ENCODE results near the gene LPGAT1. TPM values are rescaled to one million over a fixed set of nuclear protein-coding genes. Genes with fewer than 3 reads are reported as not detected.
"Not testable (repeated sequence)": the region's sequence is repeated elsewhere in the genome, so short reads cannot be mapped to it uniquely, and the experiment has no call there.

Gene LPGAT1
- total RNA-seq, 1 experiment from 2014 or later, result 50.6 TPM

- no peak for TF ChIP-seq REST (IDR thresholded peaks at IDR 0.05; ENCODE audit: low read depth)
- no peak for TF ChIP-seq EZH2phosphoT487 (IDR thresholded peaks at IDR 0.05; ENCODE audit: borderline replicate concordance)
- TF ChIP-seq ZFX (IDR thresholded peaks at IDR 0.05), result no peak
Observed at GRCh38 chr1:211697356-211697755, 133.2 kb downstream of the LPGAT1 start (continued).

- no peak overlapping the region for H2AFZ ChIP-seq (ENCODE audit: low read depth, low read length, poor library complexity, severe bottlenecking)
- H4K20me1 ChIP-seq (ENCODE audit: insufficient read depth), result no peaks in the 10 kb centered on the region
- RAD21 ChIA-PET (ENCODE audit: low non-redundant PET in 1 of 2, low total read pairs in 2 of 2, uncharacterized antibody in 2 of 2, unreplicated experiment in 2 of 2), result no interaction called here
- TF ChIP-seq SIN3A (IDR thresholded peaks at IDR 0.05; ENCODE audit: low read depth) (no peak), RAD21 (IDR thresholded peaks at IDR 0.05; ENCODE audit: low read depth) (no peak), ATF3 (IDR thresholded peaks at IDR 0.05) (no peak), ZNF274 (IDR thresholded peaks at IDR 0.05; ENCODE audit: low read depth, low read length) (no peak), POLR2AphosphoS5 (IDR thresholded peaks at IDR 0.05; ENCODE audit: low read depth, low read length) (no peak), YY1 (IDR thresholded peaks at IDR 0.05; ENCODE audit: extremely low read depth, insufficient replicate concordance, low read depth, low read length) (no peak), CBX3 (IDR thresholded peaks at IDR 0.05; ENCODE audit: low read depth) (no peak), EGR1 (IDR thresholded peaks at IDR 0.05; ENCODE audit: low read depth) (no peak), SP1 (IDR thresholded peaks at IDR 0.05; ENCODE audit: low read depth) (no peak)
- H3K9me2 ChIP-seq (ENCODE audit: insufficient read depth), result no peaks in the 10 kb centered on the region
- H3K9me3 ChIP-seq (ENCODE audit: control insufficient read depth in 1 of 2, insufficient read depth in 1 of 2, low read depth in 1 of 2, low read length in 2 of 2), result no peaks in the 10 kb centered on the region
- no peak for DNase-seq (ENCODE audit: low read depth, low spot score)
- no peak overlapping the region for H3K27ac ChIP-seq (ENCODE audit: low read depth, low read length)
- no peak overlapping the region for H3K9ac ChIP-seq (ENCODE audit: low read length)
- no peak overlapping the region for H3K4me2 ChIP-seq (ENCODE audit: low read length)
- no peak overlapping the region for H3K4me3 ChIP-seq (replicated peaks in 1 of 2; ENCODE audit: low read depth in 1 of 2, low read length in 2 of 2)
- H3K4me1 ChIP-seq (ENCODE audit: control insufficient read depth in 1 of 2, insufficient read depth in 2 of 2, low read length in 2 of 2), result peaks cover 0 to 12% of the 10 kb centered on the region in 2 experiments; a peak in 2 of 4 replicates
- BruUV-seq (replicated peaks), result no TSS peak
- ATAC-seq, result no peak
- H3K36me3 ChIP-seq (ENCODE audit: control insufficient read depth in 1 of 2, insufficient read depth in 2 of 2, low read length in 2 of 2), result no peaks in the 10 kb centered on the region
- H3K27me3 ChIP-seq (ENCODE audit: insufficient read depth, low read length), result no peaks in the 10 kb centered on the region
- POLR2A ChIA-PET, result no interaction called here
- no peaks in the 10 kb centered on the region for H3K79me2 ChIP-seq (ENCODE audit: insufficient read depth, low read length)
- intact Hi-C loops (cut with micrococcal nuclease), result loop anchor here (5.0 kb wide), 2 partner anchors 132 to 762 kb away; no protein-coding TSS in a partner anchor
- CTCF ChIA-PET, result interaction anchor here (1.4 kb wide), 1 partner anchor 340 kb away, joined by 6 read pairs; the partner anchor contains the start of genes DTL and INTS7
Observed at GRCh38 chr1:211695135-211695816, 135.3 kb downstream of the LPGAT1 start.

GRCh38 chr1:211693911-211694310 lies 136.7 kb downstream of the LPGAT1 start:
- H3K79me2 ChIP-seq (ENCODE audit: insufficient read depth, low read length); H3K9ac ChIP-seq (ENCODE audit: low read length); H3K4me3 ChIP-seq (replicated peaks in 1 of 2; ENCODE audit: low read depth in 1 of 2, low read length in 2 of 2); POLR2A ChIA-PET; DNase-seq (ENCODE audit: low read depth, low spot score); RAD21 ChIA-PET (ENCODE audit: low non-redundant PET in 1 of 2, low total read pairs in 2 of 2, uncharacterized antibody in 2 of 2, unreplicated experiment in 2 of 2); BruUV-seq (replicated peaks); H3K27me3 ChIP-seq (ENCODE audit: insufficient read depth, low read length); H3K4me1 ChIP-seq (ENCODE audit: control insufficient read depth in 1 of 2, insufficient read depth in 2 of 2, low read length in 2 of 2); H3K4me2 ChIP-seq (ENCODE audit: low read length); H3K9me3 ChIP-seq (ENCODE audit: control insufficient read depth in 1 of 2, insufficient read depth in 1 of 2, low read depth in 1 of 2, low read length in 2 of 2); ATAC-seq; H3K27ac ChIP-seq (ENCODE audit: low read depth, low read length); intact Hi-C loops (cut with micrococcal nuclease); H3K36me3 ChIP-seq (ENCODE audit: control insufficient read depth in 1 of 2, insufficient read depth in 2 of 2, low read length in 2 of 2); H2AFZ ChIP-seq (ENCODE audit: low read depth, low read length, poor library complexity, severe bottlenecking); H4K20me1 ChIP-seq (ENCODE audit: insufficient read depth); H3K9me2 ChIP-seq (ENCODE audit: insufficient read depth): not testable (repeated sequence)
- CTCF ChIA-PET, result interaction anchor here (1.6 kb wide), 1 partner anchor 13 kb away, joined by 3 read pairs; no protein-coding TSS in a partner anchor

All from HCT116 (cell line).